ENCODE results near the gene WDR86.

WDR86 gene

DNA sequence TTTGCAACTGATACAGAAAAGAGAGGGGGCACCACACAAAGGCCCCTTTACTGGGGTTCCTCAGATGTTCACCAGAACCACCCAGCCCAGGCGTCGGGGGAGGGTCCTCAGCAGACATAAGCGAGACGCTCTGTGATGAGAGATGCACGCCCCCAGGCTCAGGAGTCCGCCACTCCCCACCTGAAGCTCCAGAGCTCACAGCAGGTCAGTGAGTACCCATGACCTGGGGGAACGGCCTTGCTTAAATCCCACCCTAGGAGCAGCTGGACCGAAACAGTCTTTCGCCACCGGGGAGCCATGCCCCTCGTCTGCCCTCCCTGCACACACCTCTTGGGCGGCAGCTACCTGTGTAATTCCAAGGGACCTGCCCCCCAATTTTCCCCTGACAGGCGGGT lies 27.3 kb upstream of the WDR86 start:
- Histone ChIP-seq H3K9me3 (ENCODE audit: low read depth, low read length) (no peaks in the 10 kb centered on the region), H3K36me3 (ENCODE audit: insufficient read depth, low read length) (no peaks in the 10 kb centered on the region), H3K9ac (ENCODE audit: insufficient read length) (no peak overlapping the region), H3K27ac (no peak overlapping the region), H3K4me3 (no peak overlapping the region)
- DNase-seq (ENCODE audit: low read depth, low spot score) = no peak
- TF ChIP-seq POLR2AphosphoS5 (IDR thresholded peaks at IDR 0.05; ENCODE audit: borderline replicate concordance, low read depth, low read length) (no peak), FOXP2 (optimal IDR thresholded peaks at IDR 0.05; ENCODE audit: control extremely low read depth, extremely low read length, insufficient read depth) (no peak), EZH2 (IDR thresholded peaks at IDR 0.05) (no peak)

GRCh38 chr7:151436446-151437158 lies 26.8 kb upstream of the WDR86 start:
- no peaks in the 10 kb centered on the region for H3K36me3 ChIP-seq (ENCODE audit: insufficient read depth, low read length)
- no peak overlapping the region for H3K4me3 ChIP-seq
- TF ChIP-seq POLR2AphosphoS5 (IDR thresholded peaks at IDR 0.05; ENCODE audit: borderline replicate concordance, low read depth, low read length) (no peak), FOXP2 (optimal IDR thresholded peaks at IDR 0.05; ENCODE audit: control extremely low read depth, extremely low read length, insufficient read depth) (no peak), EZH2 (IDR thresholded peaks at IDR 0.05) (no peak)
- no peak overlapping the region for H3K9ac ChIP-seq (ENCODE audit: insufficient read length)
- H3K9me3 ChIP-seq (ENCODE audit: low read depth, low read length) = no peaks in the 10 kb centered on the region
- no peak for DNase-seq (ENCODE audit: low read depth, low spot score)
- H3K27ac ChIP-seq = no peak overlapping the region

- no peak overlapping the region for H3K9ac ChIP-seq (ENCODE audit: insufficient read length)
- no peak overlapping the region for H3K4me3 ChIP-seq
- no peak overlapping the region for H3K27ac ChIP-seq
- H3K36me3 ChIP-seq (ENCODE audit: insufficient read depth, low read length) = no peaks in the 10 kb centered on the region
- no peak for DNase-seq (ENCODE audit: low read depth, low spot score)
- TF ChIP-seq FOXP2 (optimal IDR thresholded peaks at IDR 0.05; ENCODE audit: control extremely low read depth, extremely low read length, insufficient read depth) (no peak), POLR2AphosphoS5 (IDR thresholded peaks at IDR 0.05; ENCODE audit: borderline replicate concordance, low read depth, low read length) (no peak), EZH2 (IDR thresholded peaks at IDR 0.05) (no peak)
- H3K9me3 ChIP-seq (ENCODE audit: low read depth, low read length) = no peaks in the 10 kb centered on the region
These were observed 26.1 kb upstream of the WDR86 start for GRCh38 chr7:151435971-151436370.

DNA sequence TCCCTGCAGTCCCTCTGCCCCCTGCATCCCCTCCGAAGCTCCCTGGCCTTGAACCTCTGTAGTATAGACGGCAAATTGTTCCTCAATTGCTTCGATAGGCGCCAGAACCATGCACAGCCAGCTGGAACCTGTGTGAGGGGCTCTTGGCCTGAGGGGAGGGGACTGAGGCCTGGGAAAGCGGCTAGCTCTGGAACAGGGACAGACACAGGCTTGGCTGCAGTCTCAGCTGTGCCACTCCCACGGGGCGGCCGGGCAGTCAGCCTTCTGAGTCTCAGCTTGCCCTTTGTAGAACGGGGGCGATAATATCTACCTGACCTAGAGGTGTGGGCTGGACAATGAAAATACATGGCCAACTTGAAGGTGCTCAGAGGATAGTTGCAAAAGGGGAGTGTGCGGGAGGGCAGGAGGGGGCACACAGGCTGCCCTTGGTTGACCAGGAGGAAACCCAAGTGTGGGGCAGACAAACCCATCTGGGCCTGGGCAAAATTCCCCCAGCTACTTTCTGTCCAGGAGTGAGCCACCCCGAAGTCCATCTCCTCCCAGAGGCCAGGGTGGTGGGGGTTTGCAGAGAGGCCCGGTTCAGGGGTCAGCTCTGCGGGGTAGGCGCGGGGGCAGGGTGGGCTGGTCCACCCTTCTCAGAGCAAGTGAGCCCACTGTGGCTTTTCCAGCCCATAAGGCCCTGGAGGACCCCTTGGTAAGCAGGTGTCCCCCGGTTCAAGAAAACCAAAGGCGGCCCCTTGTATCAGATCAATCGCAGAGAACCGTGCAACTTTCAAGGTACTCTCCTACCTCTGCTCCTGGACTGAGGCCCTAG lies 25.5 kb upstream of the WDR86 start:
- H3K9me3 ChIP-seq (ENCODE audit: low read depth, low read length) = no peaks in the 10 kb centered on the region
- DNase-seq (ENCODE audit: low read depth, low spot score) = no peak
- no peak overlapping the region for H3K9ac ChIP-seq (ENCODE audit: insufficient read length)
- H3K27ac ChIP-seq = no peak overlapping the region
- TF ChIP-seq EZH2 (IDR thresholded peaks at IDR 0.05) = no peak
- TF ChIP-seq FOXP2 (optimal IDR thresholded peaks at IDR 0.05; ENCODE audit: control extremely low read depth, extremely low read length, insufficient read depth) = no peak
- TF ChIP-seq POLR2AphosphoS5 (IDR thresholded peaks at IDR 0.05; ENCODE audit: borderline replicate concordance, low read depth, low read length) = no peak
- no peak overlapping the region for H3K4me3 ChIP-seq
- H3K36me3 ChIP-seq (ENCODE audit: insufficient read depth, low read length) = no peaks in the 10 kb centered on the region

GRCh38 chr7:151434549-151434948 lies 24.7 kb upstream of the WDR86 start:
- no peak for DNase-seq (ENCODE audit: low read depth, low spot score)
- TF ChIP-seq EZH2 (IDR thresholded peaks at IDR 0.05) (no peak), POLR2AphosphoS5 (IDR thresholded peaks at IDR 0.05; ENCODE audit: borderline replicate concordance, low read depth, low read length) (no peak), FOXP2 (optimal IDR thresholded peaks at IDR 0.05; ENCODE audit: control extremely low read depth, extremely low read length, insufficient read depth) (no peak)
- no peak overlapping the region for H3K27ac ChIP-seq
- no peak overlapping the region for H3K9ac ChIP-seq (ENCODE audit: insufficient read length)
- no peaks in the 10 kb centered on the region for H3K9me3 ChIP-seq (ENCODE audit: low read depth, low read length)
- no peak overlapping the region for H3K4me3 ChIP-seq
- H3K36me3 ChIP-seq (ENCODE audit: insufficient read depth, low read length) = no peaks in the 10 kb centered on the region

GRCh38 chr7:151433721-151434400 lies 24.0 kb upstream of the WDR86 start:
- Histone ChIP-seq H3K27ac (no peak overlapping the region), H3K36me3 (ENCODE audit: insufficient read depth, low read length) (no peaks in the 10 kb centered on the region), H3K4me3 (no peak overlapping the region), H3K9ac (ENCODE audit: insufficient read length) (no peak overlapping the region), H3K9me3 (ENCODE audit: low read depth, low read length) (no peaks in the 10 kb centered on the region)
- no peak for DNase-seq (ENCODE audit: low read depth, low spot score)
- TF ChIP-seq POLR2AphosphoS5 (IDR thresholded peaks at IDR 0.05; ENCODE audit: borderline replicate concordance, low read depth, low read length) = no peak
- TF ChIP-seq EZH2 (IDR thresholded peaks at IDR 0.05) = no peak
- no peak for TF ChIP-seq FOXP2 (optimal IDR thresholded peaks at IDR 0.05; ENCODE audit: control extremely low read depth, extremely low read length, insufficient read depth)

DNA sequence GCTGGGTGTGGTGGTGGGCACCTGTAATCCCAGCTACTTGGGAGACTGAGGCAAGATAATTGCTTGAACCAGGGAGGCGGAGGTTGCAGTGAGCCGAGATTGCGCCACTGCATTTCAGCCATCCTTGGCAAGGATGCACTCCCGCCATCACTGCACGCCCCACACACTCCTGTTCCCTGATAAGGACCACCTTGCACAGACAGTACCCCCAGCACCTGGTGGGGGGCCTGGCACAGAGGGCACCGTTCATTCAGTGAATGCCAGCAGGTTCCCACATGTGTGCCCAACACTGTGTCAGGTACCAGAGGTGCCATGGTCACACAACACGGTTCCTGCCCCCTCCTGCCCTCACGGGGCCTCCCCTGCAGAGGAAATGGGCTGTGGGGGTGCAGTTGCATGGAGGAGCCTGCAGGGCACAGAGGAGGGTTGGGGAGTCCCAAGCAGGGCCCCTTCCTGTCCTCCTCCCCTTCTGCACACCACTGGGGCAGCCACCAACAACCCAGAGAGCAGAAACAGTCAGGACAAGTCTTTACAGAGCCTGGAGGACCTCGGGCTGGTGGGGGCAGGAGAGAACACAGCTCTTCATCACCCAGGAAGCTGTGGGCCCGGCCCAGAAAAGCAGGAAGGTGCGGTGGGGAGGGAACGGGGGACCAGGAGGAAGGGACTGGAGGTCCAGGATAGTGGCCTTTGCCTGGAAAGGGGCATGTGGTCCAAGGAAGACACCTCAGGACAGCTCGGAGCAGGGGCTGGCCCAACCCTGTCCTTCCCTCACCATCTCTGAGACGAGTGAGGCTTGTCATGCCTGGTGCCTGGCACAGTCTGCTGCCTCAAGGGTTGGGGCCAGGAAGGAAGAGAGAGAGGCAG lies 23.1 kb upstream of the WDR86 start:
- DNase-seq (ENCODE audit: low read depth, low spot score) = no peak
- Histone ChIP-seq H3K9ac (ENCODE audit: insufficient read length) (no peak overlapping the region), H3K36me3 (ENCODE audit: insufficient read depth, low read length) (no peaks in the 10 kb centered on the region), H3K9me3 (ENCODE audit: low read depth, low read length) (no peaks in the 10 kb centered on the region), H3K4me3 (no peak overlapping the region), H3K27ac (no peak overlapping the region)
- TF ChIP-seq EZH2 (IDR thresholded peaks at IDR 0.05) = no peak
- no peak for TF ChIP-seq POLR2AphosphoS5 (IDR thresholded peaks at IDR 0.05; ENCODE audit: borderline replicate concordance, low read depth, low read length)
- TF ChIP-seq FOXP2 (optimal IDR thresholded peaks at IDR 0.05; ENCODE audit: control extremely low read depth, extremely low read length, insufficient read depth) = no peak

Data from SK-N-MC (cell line).